ENCODE results near the gene CERKL.

The CERKL gene

DNA sequence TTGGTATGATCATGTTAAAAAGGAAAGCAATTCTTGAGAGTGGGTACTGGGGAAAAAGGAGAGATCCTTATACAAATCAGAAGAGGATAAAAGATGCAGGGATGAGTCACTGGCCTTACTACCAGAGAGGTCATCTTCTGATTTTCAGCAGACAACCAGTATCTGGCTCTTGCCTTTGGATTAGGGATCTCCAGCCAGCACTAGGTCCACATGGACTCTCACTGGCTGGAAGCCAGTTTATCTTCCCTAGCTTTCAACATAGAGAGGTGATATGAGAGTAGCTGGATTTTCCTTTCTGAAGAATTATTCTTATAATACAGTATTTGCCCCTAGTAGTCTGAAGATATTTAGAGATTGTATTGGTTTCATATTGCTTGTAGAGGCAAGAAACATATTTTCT, 30.2 kb downstream of the CERKL start:
- DNase-seq (ENCODE audit: low read depth) = no peak

DNA sequence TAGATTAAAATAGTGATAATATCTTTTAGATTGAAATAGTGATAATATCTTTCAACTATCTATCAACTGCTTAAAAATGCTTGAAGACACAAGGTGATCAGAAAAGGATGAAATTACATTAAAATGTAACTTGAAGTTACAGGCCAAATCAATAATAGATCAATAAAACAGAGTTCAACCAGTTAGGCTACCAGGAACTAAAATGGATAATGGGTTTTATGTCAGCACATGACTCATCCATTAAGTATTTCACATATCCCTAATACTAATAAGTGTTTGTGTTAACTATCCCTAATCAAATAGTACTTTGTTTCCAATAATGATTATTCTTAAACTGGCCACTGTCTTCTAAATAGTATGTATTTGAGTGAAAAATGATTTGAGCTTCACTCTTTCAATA, 33.7 kb downstream of the CERKL start:
- no peak for DNase-seq (ENCODE audit: low read depth)

DNA sequence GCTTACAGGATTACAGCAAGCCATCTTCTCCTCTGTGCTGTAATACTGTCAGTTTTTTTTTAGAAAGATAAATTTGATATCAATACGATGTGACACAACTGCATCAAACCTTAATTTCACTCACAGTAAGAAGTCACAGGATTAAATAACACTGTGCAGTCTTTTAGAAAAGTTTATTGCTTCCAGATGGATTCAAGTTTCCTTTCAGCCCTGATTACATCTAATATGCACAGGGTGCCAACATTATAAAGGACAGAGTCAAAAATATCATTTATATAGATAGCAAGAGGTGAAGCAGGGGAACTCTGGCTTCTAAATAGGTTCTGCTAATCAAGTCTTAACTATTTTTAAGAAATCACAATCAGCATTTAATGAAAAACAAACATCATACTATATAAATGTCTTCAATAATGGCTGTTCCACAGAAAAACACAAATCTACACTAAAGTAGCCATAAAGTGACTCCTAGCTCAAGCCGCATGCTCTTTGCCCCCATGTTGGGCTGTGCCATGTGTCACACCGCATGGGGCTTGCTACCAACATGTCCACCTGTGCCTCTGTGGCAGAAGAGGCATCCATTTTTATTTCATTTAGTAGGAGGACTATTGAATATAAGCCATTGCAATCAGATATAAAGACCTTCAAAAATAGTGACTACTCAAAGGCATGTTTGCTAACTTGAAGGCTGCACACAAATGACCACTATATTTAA, 35.0 kb downstream of the CERKL start:
- DNase-seq (ENCODE audit: low read depth) = no peak

DNA sequence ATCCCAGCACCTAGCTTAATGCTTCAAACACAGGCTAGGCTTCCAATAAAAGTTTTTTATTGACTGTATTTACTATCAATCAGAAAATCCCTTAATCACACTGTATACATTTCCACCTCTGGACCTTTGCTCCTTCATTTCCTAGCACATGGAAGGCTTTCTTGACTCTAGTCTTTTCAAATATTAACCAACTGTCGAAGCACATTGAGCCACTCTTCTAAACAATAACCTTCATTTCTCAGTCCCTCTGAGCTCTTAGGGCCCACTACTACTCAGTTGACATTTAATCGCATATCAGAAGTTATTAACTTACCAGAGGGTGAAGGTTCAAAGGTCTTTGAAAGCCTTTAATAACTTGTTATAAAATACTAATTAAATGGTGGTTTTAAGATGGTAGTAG, 37.4 kb downstream of the CERKL start:
- DNase-seq (ENCODE audit: low read depth) = no peak

DNA sequence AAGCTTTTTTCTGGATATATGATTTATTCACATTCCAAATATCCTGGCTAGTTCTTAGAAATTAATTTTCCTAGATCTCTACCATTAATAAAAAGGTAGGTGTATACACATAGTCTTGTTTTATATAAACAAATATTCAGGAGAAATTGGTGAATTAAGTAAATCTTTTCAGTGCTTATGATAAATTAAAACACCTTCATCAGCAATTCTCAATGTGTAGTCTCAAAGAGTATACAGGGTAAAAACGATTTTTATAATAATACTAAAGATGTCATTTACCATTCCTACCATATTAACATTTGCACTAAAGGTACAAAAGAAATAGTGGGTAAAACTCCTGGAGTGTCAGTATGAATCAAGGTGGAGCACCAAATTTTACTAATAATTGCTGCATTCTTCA, 40.2 kb downstream of the CERKL start:
- no peak for DNase-seq (ENCODE audit: low read depth)

DNA sequence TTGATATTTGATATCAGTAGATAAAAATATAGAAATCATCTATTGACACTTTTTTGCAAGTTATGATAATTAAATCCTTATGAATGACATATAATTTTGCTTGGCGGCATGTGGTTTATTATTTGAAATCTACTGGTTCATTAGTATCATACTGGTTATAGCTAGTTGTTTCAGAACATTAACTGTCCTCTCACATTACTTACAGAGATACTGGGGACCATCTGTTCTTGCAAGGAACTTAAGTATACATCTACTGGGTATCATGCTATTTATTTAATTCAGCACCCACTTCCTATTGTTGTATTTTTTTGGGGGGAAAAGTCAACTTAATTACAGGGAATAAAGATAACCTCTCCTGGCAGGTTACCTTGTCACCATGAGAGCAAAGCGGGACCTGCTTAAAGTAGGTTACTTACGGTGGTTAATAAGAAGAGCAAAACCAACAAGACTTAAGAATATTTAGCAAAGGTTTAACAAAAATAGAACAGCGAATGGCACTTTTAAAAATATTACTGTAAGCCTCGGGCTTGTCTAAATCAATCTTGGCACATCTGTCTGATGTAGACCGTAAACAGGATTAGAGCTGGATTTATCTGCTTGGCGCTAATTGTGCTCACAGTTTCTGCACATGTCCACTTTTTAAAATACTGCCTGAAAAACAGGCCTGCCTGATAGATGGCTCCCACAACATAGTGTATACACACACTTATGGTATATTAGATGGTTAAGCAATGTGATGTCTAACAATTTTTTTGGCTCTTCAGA, 41.8 kb downstream of the CERKL start:
- DNase-seq (ENCODE audit: low read depth) = no peak

DNA sequence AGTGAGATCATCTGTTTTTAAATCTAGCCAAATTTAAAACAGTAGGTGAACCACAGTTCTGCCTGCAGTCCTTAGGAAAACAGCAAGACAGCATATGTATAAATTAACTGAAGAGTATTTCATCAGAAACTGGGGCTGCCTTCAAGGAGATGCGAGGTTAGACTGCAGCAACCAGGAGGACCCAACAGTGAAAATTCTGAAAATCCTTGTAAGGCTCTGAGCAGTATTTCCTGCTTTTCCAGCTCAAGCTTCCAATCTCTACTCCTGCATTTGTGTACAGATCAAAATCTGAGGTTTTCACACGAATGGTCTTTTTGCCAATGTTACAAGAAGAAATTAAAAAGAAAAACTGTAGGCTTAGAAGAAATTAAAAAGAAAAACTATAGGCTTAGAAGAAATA, 43.7 kb downstream of the CERKL start:
- no peak for DNase-seq (ENCODE audit: low read depth)

DNA sequence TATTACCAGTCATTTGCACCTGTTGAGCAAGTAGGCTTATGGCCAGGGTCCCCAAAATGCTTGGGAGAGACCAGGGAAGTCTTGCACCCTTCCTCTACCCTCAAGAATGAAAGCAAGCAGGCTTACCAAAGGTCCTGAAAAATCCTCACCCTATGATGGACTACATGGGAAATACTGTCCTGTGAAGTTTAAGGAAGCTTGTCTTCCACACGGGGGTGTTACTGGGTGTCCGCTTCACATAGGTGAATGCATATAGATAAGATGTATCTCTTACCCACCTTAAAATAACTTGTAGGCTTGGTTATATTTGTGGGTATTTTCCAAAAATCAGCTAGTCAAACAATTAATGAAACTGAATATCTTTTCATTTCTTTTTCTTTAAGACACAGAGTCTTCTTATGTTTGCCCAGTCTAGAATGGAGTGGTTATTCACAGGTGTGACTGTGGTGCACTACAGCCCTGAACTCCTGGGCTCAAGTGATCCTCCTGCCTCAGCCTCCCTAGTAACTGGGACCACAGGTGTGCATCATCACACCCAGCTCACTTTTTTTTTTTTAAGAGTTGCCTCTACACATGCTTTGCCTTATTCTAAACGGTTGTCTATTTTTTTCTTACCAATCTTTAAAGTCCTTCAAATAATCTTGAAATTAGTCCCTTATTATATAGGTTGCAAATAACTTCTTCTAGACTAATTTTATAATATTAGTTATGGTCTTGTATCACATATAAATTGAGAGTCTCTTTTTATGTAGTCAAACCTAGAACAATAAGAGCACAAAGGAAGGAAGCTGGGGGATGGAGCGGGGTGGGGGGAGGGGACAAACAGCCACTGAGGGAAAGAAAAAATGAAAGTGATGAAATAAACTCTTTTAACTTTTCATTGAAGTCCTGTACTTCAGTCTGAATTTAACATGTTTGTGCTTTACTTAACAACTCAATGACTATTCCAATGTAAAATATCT, 49.0 kb downstream of the CERKL start:
- DNase-seq (ENCODE audit: low read depth) = no peak

DNA sequence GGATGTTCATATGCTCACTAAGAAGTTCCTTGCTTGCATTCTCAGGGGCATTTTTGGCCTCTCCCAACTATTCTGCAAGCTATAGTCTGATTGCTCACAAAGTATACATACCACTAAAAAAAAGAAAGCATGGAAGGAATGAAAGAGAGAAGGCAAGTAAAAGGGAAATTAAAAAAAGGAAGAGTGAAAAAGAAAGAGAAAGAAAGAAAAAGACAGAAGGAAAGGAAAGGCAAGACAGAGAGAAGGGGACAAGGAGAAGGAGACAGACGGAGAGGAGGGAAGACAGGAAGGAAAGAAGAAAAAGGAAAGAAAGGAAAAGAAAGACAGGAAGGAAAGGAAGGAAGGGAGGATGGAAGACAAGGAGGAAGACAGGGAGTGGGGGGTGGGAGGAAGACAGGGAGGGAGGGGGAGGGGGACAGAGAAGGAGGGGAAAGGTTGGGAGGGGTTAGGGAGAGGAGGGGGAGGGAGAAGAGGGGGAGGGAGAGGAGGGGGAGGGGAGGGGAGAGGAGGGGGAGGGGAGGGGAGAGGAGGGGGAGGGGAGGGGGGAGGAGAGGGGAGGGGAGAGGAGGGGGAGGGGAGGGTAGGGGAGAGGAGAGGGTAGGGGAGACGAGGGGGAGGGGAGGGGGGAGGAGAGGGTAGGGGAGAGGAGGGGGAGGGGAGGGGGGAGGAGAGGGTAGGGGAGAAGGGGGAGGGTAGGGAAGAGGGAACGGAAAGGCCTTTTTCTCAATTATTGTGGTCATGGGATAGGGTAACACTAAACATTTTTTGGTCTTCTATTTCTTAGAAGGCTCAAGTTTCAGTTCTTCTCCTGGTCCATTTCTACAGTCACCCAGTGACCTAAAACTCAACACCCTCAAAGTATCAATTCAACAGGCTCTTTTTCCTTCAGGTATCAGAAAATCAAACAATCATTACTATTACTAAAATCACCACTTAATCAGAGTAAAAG, 50.7 kb downstream of the CERKL start:
- DNase-seq (ENCODE audit: low read depth) = no peak

DNA sequence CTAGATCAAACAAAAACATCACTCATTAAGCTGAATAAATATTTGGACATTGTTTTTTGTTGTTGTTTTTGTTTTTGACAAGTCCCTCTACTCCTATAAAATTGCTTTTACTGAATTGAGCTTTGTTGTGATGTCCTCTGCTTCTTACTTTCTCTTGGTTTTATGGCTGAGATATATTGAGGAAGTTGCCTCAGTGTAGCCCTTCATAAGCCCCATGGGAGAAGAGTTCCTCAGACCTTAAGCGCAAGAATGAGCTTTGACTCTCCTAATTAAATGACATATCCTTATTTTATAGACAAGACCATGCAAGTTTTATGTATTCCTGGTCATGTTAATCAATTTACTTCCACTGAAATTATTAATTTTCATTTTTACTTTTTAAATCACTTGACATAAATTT, 54.9 kb downstream of the CERKL start:
- DNase-seq (ENCODE audit: low read depth) = no peak

DNA sequence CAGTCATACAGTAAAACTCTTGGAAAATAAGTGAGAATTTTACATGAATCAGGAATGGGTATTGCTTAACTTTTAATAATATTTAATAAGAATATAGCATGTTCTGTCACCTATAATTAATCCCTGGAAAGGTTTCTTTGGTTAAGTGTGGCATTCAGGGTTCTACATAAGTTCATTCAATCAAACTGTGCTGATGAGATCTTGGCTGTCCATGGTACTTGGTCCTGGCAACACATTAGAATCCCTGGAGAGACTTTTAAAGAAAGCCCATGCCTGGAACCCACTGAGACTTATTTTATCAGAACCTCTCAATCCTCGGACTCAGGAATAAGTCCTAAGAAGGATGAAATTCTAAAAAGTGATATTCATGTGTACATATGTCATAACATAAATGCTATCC, 60.3 kb downstream of the CERKL start:
- no peak for DNase-seq (ENCODE audit: low read depth)

DNA sequence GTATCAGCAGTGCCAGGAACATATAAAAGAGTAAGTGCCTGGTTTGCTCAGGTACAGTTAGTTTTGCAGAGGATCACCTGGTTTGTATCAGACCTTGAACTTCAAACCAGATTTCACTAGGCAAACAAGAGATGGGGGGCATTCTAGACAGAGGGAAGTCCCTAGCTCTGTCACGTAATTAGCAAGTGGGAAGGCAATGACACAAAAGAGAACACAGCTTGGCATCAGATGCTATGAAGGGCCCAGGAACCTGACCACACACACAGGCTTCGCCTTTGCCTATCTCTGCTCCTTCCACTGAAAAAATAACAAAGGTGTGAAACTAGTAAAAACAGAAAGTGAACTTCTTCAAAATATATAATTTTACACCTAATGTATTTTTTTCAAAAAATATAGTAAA, 62.6 kb downstream of the CERKL start:
- no peak for DNase-seq (ENCODE audit: low read depth)

DNA sequence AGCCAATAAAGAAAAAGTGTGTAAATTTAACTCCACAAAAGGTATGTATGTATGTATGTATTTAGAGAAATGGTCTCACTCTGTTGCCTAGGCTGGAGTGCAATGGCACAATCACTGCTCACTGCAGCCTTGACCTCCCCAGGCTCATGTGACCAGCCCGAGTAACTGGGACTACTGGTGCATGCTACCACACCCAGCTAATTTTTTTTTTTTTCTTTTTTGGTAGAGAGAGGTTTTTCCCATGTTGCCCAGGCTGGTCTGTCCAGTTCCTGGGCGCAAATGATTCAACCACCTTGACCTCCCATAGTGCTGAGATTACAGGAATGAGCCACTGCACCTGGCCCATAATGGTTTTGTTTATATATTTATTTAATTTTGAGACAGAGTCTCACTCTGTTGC, 67.1 kb downstream of the CERKL start:
- no peak for DNase-seq (ENCODE audit: low read depth)

DNA sequence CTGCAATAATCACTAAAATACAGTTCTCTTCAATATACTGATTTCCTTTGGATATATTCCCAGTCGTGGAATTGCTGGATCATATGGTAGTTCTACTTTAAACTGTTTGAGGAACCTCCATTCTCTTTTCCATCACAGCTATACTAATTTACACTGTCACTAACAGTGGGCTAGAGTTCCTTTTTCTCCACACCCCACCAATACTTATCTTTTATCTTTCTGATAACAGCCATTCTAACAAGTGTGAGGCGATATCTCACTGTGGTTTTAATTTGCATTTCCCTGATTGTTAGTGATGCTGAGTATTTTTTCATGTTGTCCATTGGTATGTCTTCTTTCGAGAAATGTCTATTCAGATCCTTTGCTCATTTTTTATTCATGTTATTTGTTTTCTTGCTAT, 68.4 kb downstream of the CERKL start:
- no peak for DNase-seq (ENCODE audit: low read depth)

DNA sequence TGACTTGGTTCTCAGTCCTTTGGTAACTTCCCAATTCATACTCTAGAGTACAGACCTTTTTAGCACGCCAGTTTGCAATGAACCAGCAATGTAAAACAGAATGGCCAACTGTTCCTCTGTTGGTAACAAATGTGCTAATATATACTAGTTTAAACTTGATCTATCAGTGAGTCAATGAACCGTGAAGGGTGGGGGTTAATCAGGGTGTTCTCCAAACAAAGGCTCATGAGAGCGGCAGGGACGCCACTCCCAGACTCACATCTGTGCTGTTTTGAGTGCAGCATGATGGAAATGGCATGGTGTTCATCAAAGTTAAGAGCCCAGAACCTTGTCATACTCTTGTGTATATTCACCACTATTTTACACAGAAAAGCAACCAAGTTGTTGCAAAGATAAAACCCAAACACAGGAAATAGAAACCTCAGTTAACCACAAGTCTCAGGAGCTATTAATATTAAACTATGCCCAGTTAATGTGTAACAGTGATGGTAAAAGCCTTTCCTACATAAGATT, 70.3 kb downstream of the CERKL start:
- DNase-seq (ENCODE audit: low read depth) = no peak

DNA sequence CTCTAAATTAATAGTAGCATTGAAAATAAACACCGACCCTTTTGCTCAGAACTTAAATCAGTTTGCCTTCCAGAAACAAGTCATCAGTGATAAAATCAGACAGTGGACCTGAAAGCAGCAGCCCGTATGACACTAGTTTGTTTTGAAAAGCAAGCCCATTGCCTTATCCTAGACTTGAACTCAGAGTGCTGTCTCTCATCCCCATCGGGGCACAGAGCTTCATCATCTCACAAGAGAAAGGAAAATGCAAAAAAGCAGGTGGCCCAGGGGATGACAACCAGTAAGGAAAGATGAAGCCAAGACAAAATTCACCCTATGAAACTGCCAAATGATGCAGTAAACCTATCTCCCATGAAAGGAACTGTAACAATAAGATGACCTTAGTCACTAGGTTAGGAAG, 71.2 kb downstream of the CERKL start:
- no peak for DNase-seq (ENCODE audit: low read depth)

DNA sequence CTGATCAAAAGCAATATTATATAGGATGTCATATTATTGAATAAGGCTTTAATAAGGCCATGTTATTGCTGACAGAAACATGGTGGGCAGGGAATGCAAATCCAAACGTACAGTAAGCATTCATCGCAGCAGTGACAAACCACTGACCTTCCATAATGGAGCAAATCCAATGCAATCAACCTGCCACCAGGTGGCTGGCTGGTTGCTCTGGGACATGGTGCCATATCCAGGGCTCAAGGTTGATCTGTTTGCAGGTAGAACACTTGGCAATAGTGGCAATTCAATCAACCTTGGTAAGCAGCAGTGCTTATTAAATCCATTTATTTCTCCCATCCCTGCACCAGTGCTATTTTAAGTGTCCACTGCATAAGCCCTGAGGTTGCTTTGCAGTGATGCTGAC, 75.4 kb downstream of the CERKL start:
- no peak for DNase-seq (ENCODE audit: low read depth)

DNA sequence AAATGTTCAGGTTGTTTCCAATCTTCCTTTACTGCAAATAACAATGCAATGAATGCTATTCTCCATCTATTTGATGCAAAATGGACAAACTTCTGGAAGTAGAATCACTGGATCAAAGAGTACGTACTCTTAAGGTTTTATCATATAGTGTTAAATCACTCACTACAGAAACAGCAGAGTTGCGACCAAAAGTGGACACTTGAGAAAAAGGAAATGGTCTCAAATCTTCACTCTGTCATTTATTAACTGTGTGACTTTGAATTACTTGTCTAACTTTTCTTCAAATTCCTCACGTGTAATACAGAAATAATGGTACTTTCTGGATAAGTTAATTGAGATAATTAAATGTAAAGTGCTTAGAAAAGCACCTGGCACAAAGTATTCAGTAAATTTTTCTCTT, 78.1 kb downstream of the CERKL start:
- DNase-seq (ENCODE audit: low read depth) = no peak

DNA sequence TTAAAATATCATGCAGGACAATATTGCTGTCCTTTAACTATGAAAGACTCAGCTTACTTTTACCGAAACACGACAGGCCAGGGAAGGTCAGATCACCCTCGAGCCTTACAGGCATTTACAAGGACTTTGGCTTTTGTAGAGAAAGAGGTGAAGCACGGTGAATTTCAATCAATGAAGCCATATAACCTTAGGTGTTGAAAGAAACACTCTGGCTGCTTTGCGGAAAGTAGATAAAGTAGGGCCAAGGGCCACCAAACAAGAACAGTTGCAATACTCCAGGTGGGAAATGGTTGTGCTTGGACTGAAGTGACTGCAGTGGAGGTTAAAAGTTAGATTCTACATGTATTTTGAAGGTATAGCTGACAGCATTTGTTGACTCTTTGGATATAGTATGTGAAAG, 80.5 kb downstream of the CERKL start:
- DNase-seq (ENCODE audit: low read depth) = no peak

DNA sequence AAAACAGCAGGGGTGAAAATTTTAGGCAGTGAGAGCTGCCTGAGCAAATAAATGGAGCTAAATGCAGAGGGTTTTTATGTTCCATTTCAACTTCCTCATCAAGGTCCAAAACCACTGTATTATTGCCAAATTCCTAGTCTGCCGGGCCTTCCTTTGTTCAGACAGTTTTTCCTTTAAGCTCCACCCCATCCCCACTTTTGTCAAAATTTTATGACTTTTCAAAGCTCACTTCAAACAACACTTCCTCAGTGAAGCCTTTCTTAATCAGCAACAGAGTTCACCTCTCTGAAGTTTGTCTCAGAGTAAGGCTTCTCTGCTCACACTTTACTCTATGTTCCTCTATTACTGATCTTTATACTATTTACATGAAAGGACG, 81.3 kb downstream of the CERKL start:
- no peak for DNase-seq (ENCODE audit: low read depth)

DNA sequence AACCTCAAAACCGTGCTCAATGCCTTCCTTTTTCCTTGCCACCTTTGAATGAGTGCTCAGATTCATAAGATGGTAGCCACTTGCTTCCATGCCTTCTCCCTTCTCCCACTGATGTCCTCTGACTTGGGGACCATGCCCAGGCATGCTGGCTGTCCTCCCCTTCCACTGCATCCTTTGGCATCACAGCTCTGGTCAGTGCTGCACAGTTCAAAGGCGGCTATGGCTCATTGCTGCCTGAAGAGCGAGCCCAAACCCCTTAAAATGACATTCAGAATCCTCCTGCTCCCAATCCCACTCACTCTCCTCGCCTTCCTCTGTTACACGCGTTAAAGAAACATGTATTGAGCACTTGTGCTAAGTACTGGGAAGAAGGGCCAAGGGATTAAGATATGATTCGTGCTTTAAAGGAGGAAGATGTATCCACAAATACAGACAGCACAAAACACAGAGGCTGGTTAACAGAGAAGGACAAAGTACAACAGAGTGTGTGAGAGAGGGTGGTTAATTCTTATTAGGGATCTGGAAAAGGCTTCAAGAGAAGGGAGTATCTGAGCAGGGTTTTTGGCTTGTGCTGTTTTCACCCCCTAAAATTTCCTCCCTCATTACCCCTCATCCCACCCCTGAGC, 81.8 kb downstream of the CERKL start:
- DNase-seq (ENCODE audit: low read depth) = no peak

All from activated T-helper 9 cell treated with anti-CD3 and anti-CD28 coated beads, Interleukin-2, amount 50 U/mL, for 16 hours (primary cell).